ENCODE measurements around the gene OR52E2. TPM values are rescaled to one million over a fixed set of nuclear protein-coding genes. Genes with fewer than 3 reads are reported as not detected.

The OR52E2 gene
- polyA plus RNA-seq, 3 donors: not detected

DNA sequence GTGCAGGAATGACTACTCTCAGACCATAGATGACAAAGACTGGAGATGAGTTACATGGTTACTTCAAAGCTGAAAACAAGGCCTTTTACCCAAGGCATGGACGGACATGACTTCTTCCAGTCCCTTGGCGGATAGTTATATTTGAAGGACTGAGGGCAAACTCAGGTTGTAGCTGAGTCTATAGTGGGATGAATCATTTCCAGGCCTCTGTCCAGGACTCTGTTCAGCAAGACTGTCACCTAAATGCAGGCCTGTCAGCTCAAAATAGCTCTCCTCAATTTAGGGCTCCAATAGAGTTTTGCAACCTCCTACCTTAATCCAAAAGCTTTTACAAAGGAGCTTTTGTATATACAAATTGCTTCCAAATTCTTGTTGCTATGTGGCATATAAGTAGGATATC, 37.4 kb downstream of the OR52E2 start:
- no peak overlapping the region for H3K4me3 Mint-ChIP-seq
- WGBS (ENCODE audit: insufficient coverage): no CpG with 5 or more reads among the region's 2 CpGs
- H3K9me3 ChIP-seq (replicated peaks in 1 of 2; ENCODE audit: control insufficient read depth in 1 of 2, insufficient read depth in 1 of 2, low read length in 2 of 2): peaks cover 28 to 36% of the 10 kb centered on the region in 2 donors
- H3K79me2 ChIP-seq (ENCODE audit: insufficient read depth, low read length): no peaks in the 10 kb centered on the region
- H3K4me2 ChIP-seq (replicated peaks; ENCODE audit: extremely low read depth, low read length, poor library complexity, severe bottlenecking): no peak overlapping the region
- H3K27ac Mint-ChIP-seq: no peak overlapping the region
- TF ChIP-seq, protein P1, sequence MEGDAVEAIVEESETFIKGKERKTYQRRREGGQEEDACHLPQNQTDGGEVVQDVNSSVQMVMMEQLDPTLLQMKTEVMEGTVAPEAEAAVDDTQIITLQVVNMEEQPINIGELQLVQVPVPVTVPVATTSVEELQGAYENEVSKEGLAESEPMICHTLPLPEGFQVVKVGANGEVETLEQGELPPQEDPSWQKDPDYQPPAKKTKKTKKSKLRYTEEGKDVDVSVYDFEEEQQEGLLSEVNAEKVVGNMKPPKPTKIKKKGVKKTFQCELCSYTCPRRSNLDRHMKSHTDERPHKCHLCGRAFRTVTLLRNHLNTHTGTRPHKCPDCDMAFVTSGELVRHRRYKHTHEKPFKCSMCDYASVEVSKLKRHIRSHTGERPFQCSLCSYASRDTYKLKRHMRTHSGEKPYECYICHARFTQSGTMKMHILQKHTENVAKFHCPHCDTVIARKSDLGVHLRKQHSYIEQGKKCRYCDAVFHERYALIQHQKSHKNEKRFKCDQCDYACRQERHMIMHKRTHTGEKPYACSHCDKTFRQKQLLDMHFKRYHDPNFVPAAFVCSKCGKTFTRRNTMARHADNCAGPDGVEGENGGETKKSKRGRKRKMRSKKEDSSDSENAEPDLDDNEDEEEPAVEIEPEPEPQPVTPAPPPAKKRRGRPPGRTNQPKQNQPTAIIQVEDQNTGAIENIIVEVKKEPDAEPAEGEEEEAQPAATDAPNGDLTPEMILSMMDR (IDR thresholded peaks at IDR 0.05): no peak
- H3K36me3 ChIP-seq (replicated peaks in 1 of 2; ENCODE audit: control insufficient read depth in 1 of 2, insufficient read depth in 2 of 2, low read length in 2 of 2): no peaks in the 10 kb centered on the region
- no peaks in the 10 kb centered on the region for H3K36me3 Mint-ChIP-seq
- H4K20me1 ChIP-seq (ENCODE audit: insufficient read depth, low read length): no peaks in the 10 kb centered on the region
- no peaks in the 10 kb centered on the region for H3K4me1 Mint-ChIP-seq
- H3K9ac ChIP-seq (ENCODE audit: insufficient read depth, low read length, poor library complexity, severe bottlenecking): no peak overlapping the region
- no peaks in the 10 kb centered on the region for H3K27me3 ChIP-seq (ENCODE audit: control insufficient read depth in 2 of 2, insufficient read depth in 2 of 2, low read length in 2 of 2)
- H3K9me3 Mint-ChIP-seq: peaks cover 6 to 22% (median 15%) of the 10 kb centered on the region in 7 donors
- H2AFZ ChIP-seq (ENCODE audit: insufficient read depth, low read depth, low read length, poor library complexity, severe bottlenecking): no peak overlapping the region
- intact Hi-C loops (cut with micrococcal nuclease): no loop called here
- no peak for DNase-seq
- H3K4me3 ChIP-seq (replicated peaks in 1 of 3; ENCODE audit: low read depth in 2 of 3, low read length in 3 of 3): no peak overlapping the region
- no peak overlapping the region for H3K27ac ChIP-seq (ENCODE audit: low read depth in 1 of 2, low read length in 2 of 2)
- no peaks in the 10 kb centered on the region for H3K4me1 ChIP-seq (ENCODE audit: control insufficient read depth in 1 of 2, insufficient read depth in 2 of 2, low read length in 2 of 2)
- H3K27me3 Mint-ChIP-seq (ENCODE audit: low read depth in 3 of 3): no peaks in the 10 kb centered on the region

DNA sequence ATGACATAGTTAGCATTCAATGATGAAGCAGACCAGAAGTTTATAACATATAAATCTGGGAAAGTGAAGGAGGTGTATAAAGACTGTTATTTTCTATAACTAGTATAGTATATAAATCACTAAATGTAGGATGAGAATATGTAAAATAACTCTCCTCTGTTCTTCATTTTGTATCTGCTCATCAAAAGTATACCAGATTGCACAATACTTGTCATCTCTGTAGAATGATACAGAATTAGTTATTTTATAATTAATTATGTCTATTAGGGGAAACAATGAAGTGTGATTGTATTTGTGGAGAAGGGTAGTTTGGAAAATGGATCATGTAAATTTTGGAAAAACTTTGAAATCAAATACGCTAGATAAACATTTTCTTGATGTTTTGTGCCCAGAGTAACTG, 46.4 kb downstream of the OR52E2 start:
- H3K4me3 ChIP-seq (replicated peaks in 1 of 3; ENCODE audit: low read depth in 2 of 3, low read length in 3 of 3): no peak overlapping the region
- no peaks in the 10 kb centered on the region for H3K4me1 Mint-ChIP-seq
- peaks cover 0 to 4% (median 0%) of the 10 kb centered on the region in 7 donors for H3K9me3 Mint-ChIP-seq
- H3K79me2 ChIP-seq (ENCODE audit: insufficient read depth, low read length): no peaks in the 10 kb centered on the region
- no peaks in the 10 kb centered on the region for H4K20me1 ChIP-seq (ENCODE audit: insufficient read depth, low read length)
- no peaks in the 10 kb centered on the region for H3K36me3 ChIP-seq (replicated peaks in 1 of 2; ENCODE audit: control insufficient read depth in 1 of 2, insufficient read depth in 2 of 2, low read length in 2 of 2)
- no CpG with 5 or more reads among the region's 1 CpG for WGBS (ENCODE audit: insufficient coverage)
- H3K36me3 Mint-ChIP-seq: no peaks in the 10 kb centered on the region
- H3K27ac Mint-ChIP-seq: no peak overlapping the region
- no peaks in the 10 kb centered on the region for H3K4me1 ChIP-seq (ENCODE audit: control insufficient read depth in 1 of 2, insufficient read depth in 2 of 2, low read length in 2 of 2)
- H3K27ac ChIP-seq (ENCODE audit: low read depth in 1 of 2, low read length in 2 of 2): no peak overlapping the region
- H3K27me3 ChIP-seq (ENCODE audit: control insufficient read depth in 2 of 2, insufficient read depth in 2 of 2, low read length in 2 of 2): no peaks in the 10 kb centered on the region
- no peak for DNase-seq
- intact Hi-C loops (cut with micrococcal nuclease): no loop called here
- H3K27me3 Mint-ChIP-seq (ENCODE audit: low read depth in 3 of 3): no peaks in the 10 kb centered on the region
- H3K4me2 ChIP-seq (replicated peaks; ENCODE audit: extremely low read depth, low read length, poor library complexity, severe bottlenecking): no peak overlapping the region
- H3K9ac ChIP-seq (ENCODE audit: insufficient read depth, low read length, poor library complexity, severe bottlenecking): no peak overlapping the region
- TF ChIP-seq, protein P1 (IDR thresholded peaks at IDR 0.05): no peak
- no peak overlapping the region for H3K4me3 Mint-ChIP-seq
- H2AFZ ChIP-seq (ENCODE audit: insufficient read depth, low read depth, low read length, poor library complexity, severe bottlenecking): no peak overlapping the region
- H3K9me3 ChIP-seq (replicated peaks in 1 of 2; ENCODE audit: control insufficient read depth in 1 of 2, insufficient read depth in 1 of 2, low read length in 2 of 2): no peaks in the 10 kb centered on the region

Data from CD14-positive monocyte (primary cell).